ENCODE measurements around the gene RGS8. TPM values are rescaled to one million over a fixed set of nuclear protein-coding genes. Genes with fewer than 3 reads are reported as not detected.

Gene RGS8
- total RNA-seq, 4 donors from 2014 or later = not detected

GRCh38 chr1:182653986-182654385 is 30.4 kb downstream of the RGS8 start:
- H3K27ac ChIP-seq = no peak overlapping the region
- DNase-seq = no peak
- H3K4me3 ChIP-seq = no peak overlapping the region
- no peak for TF ChIP-seq POLR2A (IDR thresholded peaks at IDR 0.05)
- TF ChIP-seq, protein P1, sequence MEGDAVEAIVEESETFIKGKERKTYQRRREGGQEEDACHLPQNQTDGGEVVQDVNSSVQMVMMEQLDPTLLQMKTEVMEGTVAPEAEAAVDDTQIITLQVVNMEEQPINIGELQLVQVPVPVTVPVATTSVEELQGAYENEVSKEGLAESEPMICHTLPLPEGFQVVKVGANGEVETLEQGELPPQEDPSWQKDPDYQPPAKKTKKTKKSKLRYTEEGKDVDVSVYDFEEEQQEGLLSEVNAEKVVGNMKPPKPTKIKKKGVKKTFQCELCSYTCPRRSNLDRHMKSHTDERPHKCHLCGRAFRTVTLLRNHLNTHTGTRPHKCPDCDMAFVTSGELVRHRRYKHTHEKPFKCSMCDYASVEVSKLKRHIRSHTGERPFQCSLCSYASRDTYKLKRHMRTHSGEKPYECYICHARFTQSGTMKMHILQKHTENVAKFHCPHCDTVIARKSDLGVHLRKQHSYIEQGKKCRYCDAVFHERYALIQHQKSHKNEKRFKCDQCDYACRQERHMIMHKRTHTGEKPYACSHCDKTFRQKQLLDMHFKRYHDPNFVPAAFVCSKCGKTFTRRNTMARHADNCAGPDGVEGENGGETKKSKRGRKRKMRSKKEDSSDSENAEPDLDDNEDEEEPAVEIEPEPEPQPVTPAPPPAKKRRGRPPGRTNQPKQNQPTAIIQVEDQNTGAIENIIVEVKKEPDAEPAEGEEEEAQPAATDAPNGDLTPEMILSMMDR (IDR thresholded peaks at IDR 0.05) = no peak
- H3K9me3 ChIP-seq = no peaks in the 10 kb centered on the region
- H3K36me3 ChIP-seq = no peaks in the 10 kb centered on the region
- H3K4me1 ChIP-seq = no peaks in the 10 kb centered on the region
- H3K27me3 ChIP-seq = no peaks in the 10 kb centered on the region

- H3K36me3 ChIP-seq = no peaks in the 10 kb centered on the region
- no peak overlapping the region for H3K27ac ChIP-seq
- no peak overlapping the region for H3K4me3 ChIP-seq
- no peak for DNase-seq
- no peak for TF ChIP-seq POLR2A (IDR thresholded peaks at IDR 0.05)
- TF ChIP-seq, protein P1 (IDR thresholded peaks at IDR 0.05) = no peak
- H3K27me3 ChIP-seq = no peaks in the 10 kb centered on the region
- no peaks in the 10 kb centered on the region for H3K4me1 ChIP-seq
- no peaks in the 10 kb centered on the region for H3K9me3 ChIP-seq
Observed at GRCh38 chr1:182652933-182653332, 31.5 kb downstream of the RGS8 start.

- Histone ChIP-seq H3K9me3 (no peaks in the 10 kb centered on the region), H3K36me3 (no peaks in the 10 kb centered on the region), H3K27ac (no peak overlapping the region), H3K4me1 (no peaks in the 10 kb centered on the region), H3K27me3 (no peaks in the 10 kb centered on the region), H3K4me3 (no peak overlapping the region)
- DNase-seq = no peak
- TF ChIP-seq POLR2A (IDR thresholded peaks at IDR 0.05) = no peak
- TF ChIP-seq, protein P1 (IDR thresholded peaks at IDR 0.05) = no peak
Observed at GRCh38 chr1:182651339-182651724, 33.1 kb downstream of the RGS8 start.

DNA sequence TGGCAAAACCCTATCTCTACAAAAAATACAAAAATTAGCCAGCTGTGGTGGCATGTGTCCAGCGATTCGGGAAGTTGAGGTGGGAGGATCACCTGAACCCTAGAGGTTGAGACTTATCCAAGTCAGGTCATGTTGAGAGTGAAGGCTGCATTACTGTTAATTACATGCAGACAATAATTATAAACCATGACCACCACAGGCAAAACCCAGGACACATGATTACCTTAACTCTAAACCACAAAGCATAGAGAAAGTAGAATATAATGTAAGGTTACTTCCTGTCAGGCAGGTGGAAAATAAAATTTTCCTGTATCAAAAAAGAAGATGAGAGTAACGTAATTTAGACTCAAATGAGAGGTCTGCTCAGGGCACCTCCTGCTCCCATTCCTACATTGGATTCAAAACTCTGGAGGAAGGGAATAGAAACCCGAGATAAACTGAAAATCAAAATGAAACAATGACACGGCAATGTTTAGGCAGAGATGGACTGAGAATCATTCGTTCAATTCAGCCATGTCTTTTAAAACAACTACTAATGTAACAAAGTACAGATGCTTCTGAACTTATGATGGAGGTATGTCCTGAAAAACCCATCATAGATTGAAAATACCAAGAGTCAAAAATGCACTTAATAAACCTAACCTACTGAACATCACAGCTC is 33.6 kb downstream of the RGS8 start:
- H3K4me3 ChIP-seq = no peak overlapping the region
- H3K4me1 ChIP-seq = no peaks in the 10 kb centered on the region
- H3K36me3 ChIP-seq = no peaks in the 10 kb centered on the region
- no peak for DNase-seq
- TF ChIP-seq POLR2A (IDR thresholded peaks at IDR 0.05) = no peak
- TF ChIP-seq, protein P1 (IDR thresholded peaks at IDR 0.05) = no peak
- no peaks in the 10 kb centered on the region for H3K9me3 ChIP-seq
- H3K27ac ChIP-seq = no peak overlapping the region
- H3K27me3 ChIP-seq = no peaks in the 10 kb centered on the region

DNA sequence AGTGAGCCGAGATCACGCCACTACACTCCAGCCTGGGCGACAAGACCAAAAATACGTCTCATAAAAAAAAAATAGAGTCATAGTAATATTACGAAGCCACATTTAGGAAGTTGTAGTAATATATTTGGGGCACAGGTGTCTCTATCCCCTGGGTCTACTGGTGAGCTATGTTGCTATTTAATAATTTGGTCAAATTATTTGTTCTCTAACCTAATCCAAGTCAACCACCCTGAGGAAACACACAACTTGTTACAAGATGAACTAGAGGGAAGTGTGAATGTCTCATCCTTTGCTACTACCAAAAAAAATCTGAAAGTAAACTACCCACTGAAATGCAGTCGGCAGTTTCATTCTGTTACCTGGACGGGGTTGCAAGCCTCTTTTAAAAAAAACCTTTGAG is 35.3 kb downstream of the RGS8 start:
- Histone ChIP-seq H3K36me3 (no peaks in the 10 kb centered on the region), H3K9me3 (no peaks in the 10 kb centered on the region), H3K27ac (no peak overlapping the region), H3K27me3 (no peaks in the 10 kb centered on the region), H3K4me3 (no peak overlapping the region), H3K4me1 (no peaks in the 10 kb centered on the region)
- no peak for DNase-seq
- TF ChIP-seq, protein P1 (IDR thresholded peaks at IDR 0.05) = no peak
- no peak for TF ChIP-seq POLR2A (IDR thresholded peaks at IDR 0.05)

- Histone ChIP-seq H3K36me3 (no peaks in the 10 kb centered on the region), H3K9me3 (no peaks in the 10 kb centered on the region), H3K4me1 (no peaks in the 10 kb centered on the region), H3K27me3 (no peaks in the 10 kb centered on the region), H3K27ac (no peak overlapping the region), H3K4me3 (no peak overlapping the region)
- DNase-seq = no peak
- no peak for TF ChIP-seq POLR2A (IDR thresholded peaks at IDR 0.05)
- TF ChIP-seq, protein P1 (IDR thresholded peaks at IDR 0.05) = no peak
Observed at GRCh38 chr1:182646739-182647138, 37.6 kb downstream of the RGS8 start.
